HG02884 (cell line): Measurements from ENCODE around the gene TFG.

Experiments used
- ATAC-seq: cut with Tn5 transposase; IDR thresholded peaks from one replicate; pipeline ENCODE4 v1.9.1; 2021; ENCODE audit warnings: mild to moderate bottlenecking, moderate library complexity; ENCODE audit not compliant: unreplicated experiment

Gene TFG

GRCh38 chr3:100783619-100784018 lies 74.3 kb downstream of the TFG start:
- no peak for ATAC-seq

DNA sequence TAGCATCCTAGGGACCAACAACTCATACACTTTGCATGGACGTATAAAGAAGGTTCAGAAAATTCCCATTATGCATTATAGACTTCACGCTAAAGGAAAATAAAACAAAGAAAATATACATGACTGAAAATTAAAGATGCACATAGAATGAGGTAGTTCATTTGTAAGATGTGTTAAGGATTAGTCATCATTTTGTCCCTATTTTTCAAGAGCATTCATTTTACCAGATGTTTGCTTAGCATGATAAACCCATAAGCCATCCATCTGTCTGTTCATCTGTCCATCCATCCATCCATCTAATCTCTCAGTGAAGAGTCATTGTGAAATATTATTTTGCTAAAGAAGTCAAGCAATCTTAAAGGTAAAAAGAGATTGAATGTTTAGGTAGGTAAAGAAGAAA lies 80.3 kb downstream of the TFG start:
- no peak for ATAC-seq

DNA sequence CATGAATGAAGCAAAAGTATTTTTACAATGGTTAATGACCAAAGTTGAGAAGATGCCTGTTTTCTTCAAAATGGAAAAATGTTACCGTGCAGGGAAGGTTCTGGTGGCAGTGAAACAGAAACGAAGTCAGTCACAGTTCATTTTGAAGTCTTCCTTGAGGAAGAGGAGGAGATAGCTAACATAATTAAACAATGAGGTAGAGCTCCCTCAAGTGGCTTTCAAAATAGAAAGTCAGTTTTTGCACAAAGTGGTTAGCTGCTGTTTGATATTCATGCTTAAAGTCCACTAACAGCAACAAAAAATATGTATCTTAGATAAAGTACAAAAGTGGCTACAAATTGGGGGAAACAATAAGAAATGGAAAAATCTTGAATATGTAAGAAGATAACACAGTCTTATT lies 87.3 kb downstream of the TFG start:
- no peak for ATAC-seq

- ATAC-seq: no peak
These were observed 88.7 kb downstream of the TFG start for GRCh38 chr3:100798012-100798411.
